ENCODE results near the gene KRTAP1-3.

Gene KRTAP1-3

GRCh38 chr17:40993084-40993483, 41.6 kb downstream of the KRTAP1-3 start:
- no peak overlapping the region for H2AFZ ChIP-seq (ENCODE audit: low read depth, low read length, severe bottlenecking)
- no peaks in the 10 kb centered on the region for H3K36me3 ChIP-seq (ENCODE audit: low read length)
- H3K4me2 ChIP-seq (ENCODE audit: low read depth, low read length, poor library complexity, severe bottlenecking) = no peak overlapping the region
- H3K27ac ChIP-seq (ENCODE audit: low read depth, low read length) = no peak overlapping the region
- no peak overlapping the region for H3K9ac ChIP-seq (ENCODE audit: low read length)
- H3K4me3 ChIP-seq (ENCODE audit: insufficient read depth, low read length, poor library complexity, severe bottlenecking) = no peak overlapping the region
- H3K27me3 ChIP-seq (ENCODE audit: low read length) = no peaks in the 10 kb centered on the region
- H3K79me2 ChIP-seq (ENCODE audit: insufficient read depth, low read length) = no peaks in the 10 kb centered on the region
- H4K20me1 ChIP-seq (ENCODE audit: low read depth, low read length) = no peaks in the 10 kb centered on the region
- H3K9me2 ChIP-seq (replicated peaks; ENCODE audit: insufficient read depth, low read length) = no peaks in the 10 kb centered on the region
- H3F3A ChIP-seq (ENCODE audit: insufficient read depth) = no peaks in the 10 kb centered on the region
- no peak for TF ChIP-seq CTCF (IDR thresholded peaks at IDR 0.05; ENCODE audit: insufficient read depth, low read length, poor library complexity, severe bottlenecking)
- no peak for TF ChIP-seq EZH2phosphoT487 (conservative IDR thresholded peaks at IDR 0.05; ENCODE audit: low read length)
- no peaks in the 10 kb centered on the region for H3K9me3 ChIP-seq (ENCODE audit: insufficient read depth, low read length)

- Histone ChIP-seq H3K9me2 (replicated peaks; ENCODE audit: insufficient read depth, low read length) (no peaks in the 10 kb centered on the region), H3K27me3 (ENCODE audit: low read length) (no peaks in the 10 kb centered on the region), H3K79me2 (ENCODE audit: insufficient read depth, low read length) (no peaks in the 10 kb centered on the region), H4K20me1 (ENCODE audit: low read depth, low read length) (no peaks in the 10 kb centered on the region), H3K9ac (ENCODE audit: low read length) (no peak overlapping the region), H3K4me2 (ENCODE audit: low read depth, low read length, poor library complexity, severe bottlenecking) (no peak overlapping the region), H3K36me3 (ENCODE audit: low read length) (no peaks in the 10 kb centered on the region), H3K27ac (ENCODE audit: low read depth, low read length) (no peak overlapping the region), H2AFZ (ENCODE audit: low read depth, low read length, severe bottlenecking) (no peak overlapping the region), H3K9me3 (ENCODE audit: insufficient read depth, low read length) (no peaks in the 10 kb centered on the region), H3F3A (ENCODE audit: insufficient read depth) (no peaks in the 10 kb centered on the region), H3K4me3 (ENCODE audit: insufficient read depth, low read length, poor library complexity, severe bottlenecking) (no peak overlapping the region)
- no peak for TF ChIP-seq EZH2phosphoT487 (conservative IDR thresholded peaks at IDR 0.05; ENCODE audit: low read length)
- TF ChIP-seq CTCF (IDR thresholded peaks at IDR 0.05; ENCODE audit: insufficient read depth, low read length, poor library complexity, severe bottlenecking) = no peak
Measured at GRCh38 chr17:40992666-40993065, 42.0 kb downstream of the KRTAP1-3 start.

GRCh38 chr17:40986920-40987319, 47.8 kb downstream of the KRTAP1-3 start:
- no peaks in the 10 kb centered on the region for H3K79me2 ChIP-seq (ENCODE audit: insufficient read depth, low read length)
- H4K20me1 ChIP-seq (ENCODE audit: low read depth, low read length) = no peaks in the 10 kb centered on the region
- no peak for TF ChIP-seq EZH2phosphoT487 (conservative IDR thresholded peaks at IDR 0.05; ENCODE audit: low read length)
- TF ChIP-seq CTCF (IDR thresholded peaks at IDR 0.05; ENCODE audit: insufficient read depth, low read length, poor library complexity, severe bottlenecking) = no peak
- H3K9me2 ChIP-seq (replicated peaks; ENCODE audit: insufficient read depth, low read length) = no peaks in the 10 kb centered on the region
- no peaks in the 10 kb centered on the region for H3K9me3 ChIP-seq (ENCODE audit: insufficient read depth, low read length)
- no peak overlapping the region for H3K27ac ChIP-seq (ENCODE audit: low read depth, low read length)
- H3F3A ChIP-seq (ENCODE audit: insufficient read depth) = no peaks in the 10 kb centered on the region
- H3K4me3 ChIP-seq (ENCODE audit: insufficient read depth, low read length, poor library complexity, severe bottlenecking) = no peak overlapping the region
- H3K27me3 ChIP-seq (ENCODE audit: low read length) = no peaks in the 10 kb centered on the region
- H3K36me3 ChIP-seq (ENCODE audit: low read length) = no peaks in the 10 kb centered on the region
- H2AFZ ChIP-seq (ENCODE audit: low read depth, low read length, severe bottlenecking) = no peak overlapping the region
- no peak overlapping the region for H3K4me2 ChIP-seq (ENCODE audit: low read depth, low read length, poor library complexity, severe bottlenecking)
- H3K9ac ChIP-seq (ENCODE audit: low read length) = no peak overlapping the region
